K562 (cell line): Measurements from ENCODE around the gene FLII. TPM values are rescaled to one million over a fixed set of nuclear protein-coding genes. Genes with fewer than 3 reads are reported as not detected.

ENCODE experiments used
- ADNP ChIP-seq: fragments of 200-800 bp; sonication (Bioruptor generic); IDR thresholded peaks from 2 replicates; pipeline ENCODE4 v1.6.1; 2016; ENCODE audit warnings: missing genetic modification characterization, missing compliant biosample characterization
- ARID4B ChIP-seq: sonication (generic); formaldehyde crosslinking; IDR thresholded peaks from 2 replicates; pipeline ENCODE4 v1.8.0; 2022; ENCODE audit warnings: mild to moderate bottlenecking, missing genetic modification reagents
- BRD9 ChIP-seq: fragments of 450-650 bp; IDR thresholded peaks from 2 replicates; pipeline ENCODE4 v1.6.1; 2018; ENCODE audit warnings: low read depth; ENCODE audit not compliant: partially characterized antibody
- CEBPZ ChIP-seq: fragments of 150-350 bp; IDR thresholded peaks from 2 replicates; pipeline ENCODE4 v1.6.1; 2014; ENCODE audit warnings: low read depth, mild to moderate bottlenecking, low read length, borderline replicate concordance
- FOXA3 ChIP-seq, 2 experiments: fragments of 450-650 bp in 1 of 2; sonication (generic) in 1 of 2; formaldehyde crosslinking; IDR thresholded peaks in 1 of 2; conservative IDR thresholded peaks in 1 of 2; 2 replicates each; pipeline versions ENCODE4 v1.4.0 to v1.8.0; 2020 to 2022; ENCODE audit warnings: mild to moderate bottlenecking in 2 of 2, missing genetic modification reagents in 1 of 2
- MEF2A ChIP-seq: IDR thresholded peaks from 2 replicates; pipeline ENCODE4 v1.6.1; 2011; ENCODE audit warnings: low read depth, mild to moderate bottlenecking, low read length, moderate library complexity; ENCODE audit not compliant: control insufficient read depth
- RCOR1 ChIP-seq, 2 experiments: IDR thresholded peaks; 2 replicates each; pipeline ENCODE4 v1.6.1; 2012; ENCODE audit warnings: low read depth in 2 of 2, low read length in 2 of 2, borderline replicate concordance in 1 of 2, improper control_type of control experiment in 1 of 2
- SETDB1 ChIP-seq: IDR thresholded peaks from one replicate; pipeline ENCODE4 v1.6.1; 2012; ENCODE audit warnings: low read length, control low read depth, inconsistent platforms
- SRSF7 ChIP-seq: fragments of 200-400 bp; formaldehyde crosslinking; optimal IDR thresholded peaks from 2 replicates; pipeline ENCODE3; 2017; ENCODE audit warnings: mild to moderate bottlenecking, low read depth, low read length
- TRIM25 ChIP-seq: fragments of 450-650 bp; IDR thresholded peaks from 2 replicates; pipeline ENCODE4 v1.7.0; 2016; ENCODE audit warnings: borderline replicate concordance
- ZBTB12 ChIP-seq: fragments of 250-450 bp; sonication (Bioruptor Pico); IDR thresholded peaks from 2 replicates; pipeline ENCODE4 v1.4.0; 2020
- ZBTB5 ChIP-seq: fragments of 450-650 bp; IDR thresholded peaks from 2 replicates; pipeline ENCODE4 v1.6.1; 2017; ENCODE audit warnings: antibody characterized with exemption
- ZNF197 ChIP-seq: fragments of 200-800 bp; sonication (Bioruptor generic); IDR thresholded peaks from 2 replicates; pipeline ENCODE4 v1.6.1; 2016; ENCODE audit warnings: low read depth, missing genetic modification characterization, missing compliant biosample characterization
- polyA plus RNA-seq, 8 experiments: library from polyadenylated mRNA; depleted of rRNA in 4 of 8; stranded (reverse) in 5 of 8; unstranded in 3 of 8; fragments of >200 nt; fragmentation: Nextera tagmentation in 2 of 8; fragmentation: Illumina TruSeq in 1 of 8; extraction: Ambion mirVana in 2 of 8; extraction: Trizol in 1 of 8; gene quantifications; 2 replicates each; pipeline versions ENCODE4 v1.2.1 to v1.2.3, GENCODE V29; 2011 to 2014; ENCODE audit warnings: inconsistent platforms in 1 of 8, missing spikeins in 1 of 8
- total RNA-seq, 7 experiments: library from RNA; depleted of rRNA in 6 of 7; stranded (reverse); fragments of >200 nt in 6 of 7; fragmentation: Illumina TruSeq in 2 of 7; extraction: Trizol in 2 of 7; gene quantifications; 2 replicates each; pipeline versions ENCODE4 v1.2.1 to v1.2.3, GENCODE V29; 2011 to 2021; ENCODE audit warnings: low replicate concordance in 1 of 7

The FLII gene
- total and polyA plus RNA-seq, 9 of the 15 experiments (the other 6 are each of a cell fraction or from before 2014, with no cell fraction given) = 11.7 to 126 (median 82.5) TPM

- TF ChIP-seq ARID4B = no peak
- no peak for TF ChIP-seq BRD9
- TF ChIP-seq ZBTB5 = no peak
- no peak for TF ChIP-seq TRIM25
- TF ChIP-seq ADNP = no peak
- TF ChIP-seq MEF2A = no peak
- TF ChIP-seq RCOR1 (IDR thresholded peaks at IDR 0.05; ENCODE audit: borderline replicate concordance in 1 of 2, low read depth in 2 of 2, low read length in 2 of 2) = no peak
- no peak for TF ChIP-seq SRSF7
- TF ChIP-seq FOXA3 (CRISPR knock-in tag; conservative IDR thresholded peaks at IDR 0.05 in 1 of 2, IDR thresholded peaks at IDR 0.05 in 1 of 2) = no peak
- no peak for TF ChIP-seq ZNF197 (CRISPR knock-in tag)
- no peak for TF ChIP-seq SETDB1
- no peak for TF ChIP-seq ZBTB12 (CRISPR knock-in tag)
- no peak for TF ChIP-seq CEBPZ
Measured at GRCh38 chr17:18225121-18225641, 33.4 kb downstream of the FLII start, which contains the start of gene LLGL1 (continued).
